Epidermal melanocyte (primary cell): Measurements from ENCODE around the gene FREY1.

Source experiments
- DNase-seq: peaks from one replicate; pipeline ENCODE4 v3.0.0; 2011; ENCODE audit warnings: low spot score; ENCODE audit not compliant: insufficient read length

The FREY1 gene

DNA sequence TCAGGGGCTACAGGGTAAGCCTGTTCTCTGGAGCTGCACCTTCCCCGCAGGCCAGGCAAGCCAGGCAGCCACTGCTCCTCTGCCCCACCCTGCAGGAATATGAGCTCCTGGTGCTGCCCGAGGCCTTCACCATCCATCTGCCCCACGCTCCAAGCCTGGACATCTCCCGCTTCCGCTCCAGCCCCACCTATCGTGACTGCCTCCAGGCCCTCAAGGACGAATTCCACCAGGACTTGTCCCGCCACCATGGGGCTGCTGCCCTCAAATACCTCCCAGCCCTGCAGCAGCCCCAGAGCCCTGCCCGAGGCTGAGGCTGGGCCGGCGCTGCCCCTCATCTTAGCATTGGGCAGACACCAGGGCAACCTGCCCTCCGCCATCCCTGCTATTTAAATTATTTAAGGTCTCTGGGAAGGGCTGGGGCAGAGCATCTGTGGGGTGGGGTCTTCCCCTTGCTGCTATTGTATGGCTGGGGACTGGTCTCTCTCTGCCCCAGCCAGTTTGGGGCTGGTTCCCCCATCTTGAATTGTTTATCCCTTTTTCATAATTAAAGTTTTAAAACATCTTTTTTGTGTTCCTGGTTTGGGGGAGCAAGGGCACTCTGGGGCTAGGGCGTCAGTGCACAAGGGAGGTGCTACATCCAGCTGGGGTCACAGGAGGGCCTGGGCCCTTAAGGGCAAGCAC lies 21.6 kb upstream of the FREY1 start:
- no peak for DNase-seq

DNA sequence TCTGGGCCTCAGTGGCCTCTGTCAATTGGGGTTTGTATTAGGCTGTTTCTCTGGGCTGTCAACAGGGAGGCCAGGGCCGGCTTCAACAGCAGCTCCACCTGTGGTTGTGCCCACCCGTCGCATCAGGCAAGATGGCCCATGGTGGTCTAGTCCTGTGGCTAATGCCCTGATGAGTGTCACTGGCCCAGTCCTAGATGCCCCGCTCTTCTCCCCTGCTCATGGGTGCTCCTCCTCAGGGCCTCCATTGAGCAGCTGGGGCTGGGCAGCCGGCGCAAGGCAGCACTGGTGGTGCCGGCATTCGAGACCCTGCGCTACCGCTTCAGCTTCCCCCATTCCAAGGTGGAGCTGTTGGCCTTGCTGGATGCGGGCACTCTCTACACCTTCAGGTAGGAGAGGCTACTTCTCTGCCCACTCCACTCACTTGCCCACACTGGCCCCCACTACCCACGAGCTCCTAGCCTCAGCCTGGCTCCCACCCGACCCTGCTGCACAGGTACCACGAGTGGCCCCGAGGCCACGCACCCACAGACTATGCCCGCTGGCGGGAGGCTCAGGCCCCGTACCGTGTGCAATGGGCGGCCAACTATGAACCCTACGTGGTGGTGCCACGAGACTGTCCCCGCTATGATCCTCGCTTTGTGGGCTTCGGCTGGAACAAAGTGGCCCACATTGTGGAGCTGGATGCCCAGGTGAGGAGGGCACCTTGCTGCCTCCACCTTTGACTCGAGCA lies 20.8 kb upstream of the FREY1 start:
- DNase-seq = no peak

DNA sequence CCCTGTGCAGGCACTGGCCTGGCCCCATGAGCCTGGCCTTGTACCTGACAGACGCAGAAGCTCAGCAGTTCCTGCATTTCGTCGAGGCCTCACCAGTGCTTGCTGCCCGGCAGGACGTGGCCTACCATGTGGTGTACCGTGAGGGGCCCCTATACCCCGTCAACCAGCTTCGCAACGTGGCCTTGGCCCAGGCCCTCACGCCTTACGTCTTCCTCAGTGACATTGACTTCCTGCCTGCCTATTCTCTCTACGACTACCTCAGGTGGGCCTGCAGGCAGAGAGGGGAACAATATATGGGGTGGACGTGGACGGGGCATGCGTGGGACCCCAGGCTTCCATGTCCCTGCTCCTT lies 20.2 kb upstream of the FREY1 start:
- no peak for DNase-seq

DNA sequence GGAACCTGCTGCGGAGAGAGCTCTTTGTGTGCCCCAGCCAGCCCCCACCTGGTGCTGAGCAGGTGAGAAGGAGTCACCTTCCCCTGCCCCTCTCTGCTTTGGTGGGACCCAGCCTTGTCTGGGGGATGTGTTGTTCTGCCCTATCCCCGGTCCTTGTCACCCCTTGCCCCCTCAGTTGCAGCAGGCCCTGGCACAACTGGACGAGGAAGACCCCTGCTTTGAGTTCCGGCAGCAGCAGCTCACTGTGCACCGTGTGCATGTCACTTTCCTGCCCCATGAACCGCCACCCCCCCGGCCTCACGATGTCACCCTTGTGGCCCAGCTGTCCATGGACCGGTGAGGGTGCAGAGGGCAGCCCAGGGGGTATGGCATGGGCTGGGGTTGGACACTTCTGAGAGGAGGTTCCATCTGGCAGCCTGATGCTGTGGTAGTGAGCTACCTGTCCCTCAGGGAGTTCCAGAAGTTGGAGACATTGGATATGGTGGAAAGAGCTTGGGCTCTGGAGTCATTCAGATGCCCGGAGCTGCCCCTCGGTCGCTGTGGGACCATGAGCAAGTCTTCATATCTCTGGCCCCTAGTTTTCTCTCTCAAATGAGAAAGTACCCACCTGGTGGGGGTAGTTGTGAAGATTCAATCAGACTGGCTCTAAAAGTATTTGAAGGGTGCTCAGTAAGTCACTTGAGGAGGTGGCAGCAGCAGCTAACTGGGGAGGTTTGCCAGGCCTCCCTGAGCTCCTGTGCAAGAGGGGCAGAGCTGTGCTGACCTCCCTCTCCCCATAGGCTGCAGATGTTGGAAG lies 19.7 kb upstream of the FREY1 start:
- DNase-seq = no peak

DNA sequence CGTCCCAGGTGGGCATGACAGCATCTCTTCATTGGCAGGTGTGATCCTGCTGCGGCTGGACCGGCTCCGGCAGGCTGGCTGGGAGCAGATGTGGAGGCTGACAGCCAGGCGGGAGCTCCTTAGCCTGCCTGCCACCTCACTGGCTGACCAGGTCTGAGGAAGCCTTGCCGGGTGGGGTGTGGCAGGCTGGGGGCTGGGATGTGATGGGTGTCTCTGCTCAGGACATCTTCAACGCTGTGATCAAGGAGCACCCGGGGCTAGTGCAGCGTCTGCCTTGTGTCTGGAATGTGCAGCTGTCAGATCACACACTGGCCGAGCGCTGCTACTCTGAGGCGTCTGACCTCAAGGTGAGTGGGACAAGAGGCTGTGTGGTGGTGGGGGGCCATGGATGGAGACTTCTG lies 18.9 kb upstream of the FREY1 start:
- no peak for DNase-seq

DNA sequence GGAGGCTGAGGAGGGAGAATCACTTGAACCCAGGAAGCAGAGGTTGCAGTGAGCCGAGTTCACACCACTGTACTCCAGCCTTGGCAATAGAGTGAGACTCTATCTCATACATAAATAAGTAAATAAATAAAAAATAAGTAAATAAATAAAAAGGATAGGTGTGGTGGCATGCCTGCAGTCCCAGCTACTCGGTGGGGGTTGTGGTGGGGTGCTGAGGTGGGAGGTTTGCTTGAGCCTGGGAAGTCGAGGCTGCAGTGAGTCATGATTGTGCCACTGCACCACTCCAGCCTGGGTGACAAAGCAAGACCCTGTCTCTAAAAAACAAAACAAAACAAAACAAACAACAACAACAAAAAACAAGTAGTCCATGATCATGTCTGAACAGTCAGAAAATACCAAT lies 18.5 kb upstream of the FREY1 start:
- no peak for DNase-seq

DNA sequence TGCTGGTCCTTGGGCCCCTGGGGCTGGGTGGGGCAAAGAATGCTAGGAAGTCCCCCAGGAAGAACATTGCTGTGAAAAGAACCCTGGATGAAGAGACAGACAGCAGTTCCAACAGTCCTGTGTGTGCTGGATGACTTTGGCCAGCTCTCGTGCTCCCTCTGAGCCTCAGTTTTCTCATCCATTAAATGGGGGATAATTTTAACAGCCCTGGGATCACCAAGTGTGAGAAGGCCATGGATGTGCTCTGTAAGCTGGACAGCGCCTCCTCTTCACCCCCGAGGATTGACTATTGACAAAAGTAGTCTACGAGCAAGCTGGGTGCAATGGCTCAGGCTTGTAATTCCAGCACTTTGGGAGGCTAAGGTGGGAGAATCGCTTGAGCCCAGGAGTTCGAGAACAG lies 17.9 kb upstream of the FREY1 start:
- DNase-seq = no peak

DNA sequence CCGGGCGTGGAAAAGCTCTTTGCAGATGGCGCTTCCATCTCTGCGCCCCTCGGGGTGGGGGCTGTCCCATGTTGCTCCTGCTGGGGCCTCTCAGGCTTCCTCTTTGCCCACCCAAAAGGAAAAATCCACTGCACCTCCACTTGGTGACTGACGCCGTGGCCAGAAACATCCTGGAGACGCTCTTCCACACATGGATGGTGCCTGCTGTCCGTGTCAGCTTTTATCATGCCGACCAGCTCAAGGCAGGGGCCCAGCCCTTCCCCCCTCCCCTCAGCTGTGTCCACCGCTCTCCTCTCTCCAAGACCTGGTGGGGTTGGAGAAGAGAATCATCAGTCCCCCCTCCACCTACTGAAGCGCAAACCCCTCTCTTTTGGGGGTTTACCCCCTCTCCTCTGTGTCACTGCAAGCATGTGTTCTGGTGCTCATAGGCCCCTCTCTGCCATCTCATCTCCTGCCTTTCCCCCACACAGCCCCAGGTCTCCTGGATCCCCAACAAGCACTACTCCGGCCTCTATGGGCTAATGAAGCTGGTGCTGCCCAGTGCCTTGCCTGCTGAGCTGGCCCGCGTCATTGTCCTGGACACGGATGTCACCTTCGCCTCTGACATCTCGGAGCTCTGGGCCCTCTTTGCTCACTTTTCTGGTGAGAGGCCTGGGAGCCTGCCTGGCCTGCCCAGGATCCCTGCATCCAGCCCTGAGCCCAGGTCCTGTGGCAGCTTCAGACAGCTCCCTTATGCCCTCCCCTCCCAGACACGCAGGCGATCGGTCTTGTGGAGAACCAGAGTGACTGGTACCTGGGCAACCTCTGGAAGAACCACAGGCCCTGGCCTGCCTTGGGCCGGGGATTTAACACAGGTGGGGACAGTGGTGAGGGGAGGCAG lies 17.2 kb upstream of the FREY1 start:
- DNase-seq = no peak

DNA sequence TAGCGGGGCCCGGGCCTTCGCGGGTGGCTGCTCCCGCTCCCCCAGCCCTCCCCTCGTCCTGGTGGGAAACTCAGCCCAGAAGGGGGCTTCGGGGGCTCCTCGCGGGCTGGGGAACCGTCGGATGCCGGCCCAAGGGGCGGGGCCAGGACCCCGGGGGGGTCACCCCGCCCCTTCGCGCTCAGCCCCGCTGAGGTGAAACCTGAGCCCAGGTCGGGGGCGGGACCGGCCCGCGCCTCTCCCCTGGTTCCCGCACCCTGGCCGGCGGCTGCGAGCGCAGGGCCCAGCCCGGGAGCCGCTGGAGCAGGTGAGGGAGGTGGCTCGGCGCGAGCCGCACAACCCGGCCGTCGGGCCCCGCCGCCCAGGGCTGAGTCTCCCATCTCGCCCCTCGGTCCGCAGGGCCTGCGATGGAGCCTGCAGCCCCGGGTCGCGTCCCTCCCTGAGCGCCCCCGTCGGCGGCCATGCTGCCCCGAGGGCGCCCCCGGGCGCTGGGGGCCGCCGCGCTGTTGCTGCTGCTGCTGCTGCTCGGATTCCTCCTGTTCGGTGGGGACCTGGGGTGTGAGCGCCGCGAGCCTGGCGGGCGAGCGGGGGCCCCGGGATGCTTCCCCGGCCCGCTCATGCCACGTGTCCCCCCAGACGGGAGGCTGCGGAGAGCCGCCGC lies 15.5 kb upstream of the FREY1 start, which contains the start of gene LARGE2:
TSS of gene LARGE2 (plus strand) at position 232 of the 658 bp plus-strand sequence. CDS start at position 459, 227 bp downstream.
- no peak for DNase-seq

DNA sequence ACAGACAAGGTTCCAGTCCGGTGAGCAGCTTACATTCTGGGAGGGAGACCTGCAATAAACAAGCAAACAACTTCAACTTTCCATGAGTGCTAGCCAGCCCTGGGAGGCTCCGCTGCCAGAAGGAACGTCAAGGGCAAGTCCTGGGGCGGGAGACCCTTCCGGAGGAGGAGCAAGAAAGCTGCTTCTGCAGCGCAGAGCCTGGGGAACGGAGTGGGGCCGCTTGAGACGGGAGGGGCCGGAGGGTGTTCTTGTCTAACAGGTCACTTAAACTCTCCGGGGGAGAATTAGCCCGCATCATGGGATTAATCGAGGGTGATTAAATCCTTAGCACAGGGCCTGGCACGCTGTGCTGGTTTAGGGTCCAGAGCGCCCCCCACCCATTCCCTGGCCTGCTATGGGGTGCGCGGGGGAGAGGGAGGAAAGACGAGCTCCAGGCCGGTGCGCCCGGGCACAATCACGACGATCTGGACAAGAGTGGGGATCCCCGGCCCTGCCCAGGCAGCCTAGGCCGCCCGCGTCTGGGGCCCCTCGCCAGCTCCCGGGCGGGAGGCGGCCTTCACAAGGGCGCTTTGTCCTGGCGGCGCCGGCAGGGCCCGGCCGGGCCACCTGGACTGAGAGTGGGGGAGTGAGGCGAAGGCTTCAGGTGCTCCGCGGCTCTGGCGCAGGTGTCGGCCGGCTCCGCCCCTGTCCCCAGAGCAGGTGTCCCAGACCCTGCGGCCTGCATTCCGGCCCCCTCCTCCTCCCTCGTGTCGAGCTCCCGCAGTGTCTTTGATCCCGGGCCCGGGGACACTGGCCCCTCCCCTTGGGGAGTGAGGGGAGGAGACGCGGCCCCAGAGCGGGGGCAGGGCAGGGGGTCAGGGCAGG lies 14.7 kb upstream of the FREY1 start:
- DNase-seq = no peak

DNA sequence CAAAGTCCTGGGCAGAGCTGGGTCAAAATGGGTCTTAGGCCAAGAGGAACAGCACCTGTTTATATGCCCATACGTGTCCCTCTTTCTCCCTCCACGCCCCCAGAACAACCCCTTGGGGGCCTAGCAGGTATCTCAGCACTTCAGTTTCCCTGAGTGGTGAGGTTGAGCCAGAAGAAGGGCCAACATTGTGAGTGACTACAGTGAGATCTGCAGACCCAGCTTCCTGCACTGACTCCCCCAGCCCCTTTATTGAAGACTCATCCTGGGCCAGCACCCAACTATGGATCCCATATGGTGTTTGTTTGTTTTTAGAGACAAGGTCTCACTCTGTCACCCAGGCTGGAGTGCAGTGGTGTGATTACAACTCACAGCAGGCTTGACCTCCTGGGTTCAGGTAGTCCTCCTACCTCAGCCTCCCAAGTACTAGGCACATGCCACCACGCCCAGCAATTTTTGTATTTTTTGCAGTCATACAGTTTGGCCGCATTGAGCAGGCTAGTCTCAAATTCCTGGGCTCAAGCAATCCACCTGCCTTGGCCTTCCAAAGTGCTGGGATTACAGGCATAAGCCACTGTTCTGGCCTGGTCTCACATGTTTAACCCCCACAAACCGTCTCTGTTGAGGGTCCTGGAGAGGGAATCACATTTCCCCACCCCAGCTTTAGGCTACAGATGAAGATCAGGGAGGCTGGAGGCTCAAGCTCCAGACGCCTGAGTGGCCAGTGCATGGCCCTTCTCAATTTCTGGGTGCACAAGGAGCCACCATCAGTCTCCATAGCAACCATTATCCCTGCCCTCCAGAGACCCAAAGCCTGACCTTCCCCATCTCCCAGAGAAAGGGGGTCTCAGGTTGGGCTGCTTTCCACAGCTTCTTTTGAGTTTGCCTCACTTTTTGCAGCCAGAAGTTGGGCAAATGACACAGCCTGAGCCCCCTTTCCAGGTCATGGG lies 13.7 kb upstream of the FREY1 start:
- DNase-seq = no peak

DNA sequence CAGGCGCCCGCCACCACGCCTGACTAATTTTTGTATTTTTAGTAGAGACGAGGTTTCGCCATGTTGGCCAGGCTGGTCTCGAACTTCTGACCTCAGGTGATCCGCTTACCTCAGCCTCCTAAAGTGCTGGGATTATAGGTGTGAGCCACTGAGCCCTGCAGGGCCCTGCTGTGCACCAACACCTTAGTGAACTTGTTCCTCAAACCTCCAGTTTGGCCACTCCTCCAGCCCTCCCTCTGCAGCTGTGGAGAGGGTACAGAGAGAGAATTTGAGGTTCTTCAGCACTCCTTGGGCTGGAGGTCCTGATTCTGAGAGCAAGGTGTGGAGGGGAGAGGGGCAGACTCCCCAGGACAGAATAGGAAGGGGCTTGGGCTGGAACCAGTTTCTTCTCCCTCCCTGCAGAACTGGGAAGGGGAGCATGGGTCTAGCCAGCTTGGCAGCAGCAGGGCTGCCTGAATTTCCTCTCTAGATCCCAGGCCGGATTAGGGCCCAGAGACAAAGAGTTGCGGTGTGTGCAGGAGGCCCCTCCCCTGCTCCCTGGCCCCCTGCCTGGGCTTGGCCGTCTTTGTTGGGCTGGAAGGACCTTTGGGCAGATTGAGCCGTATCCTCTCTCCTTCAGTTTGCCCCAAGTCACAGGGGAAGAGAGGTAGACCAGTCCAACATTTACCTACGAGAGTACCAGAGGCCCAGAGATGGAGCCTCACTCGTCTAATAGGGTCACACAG lies 12.9 kb upstream of the FREY1 start:
- no peak for DNase-seq

DNA sequence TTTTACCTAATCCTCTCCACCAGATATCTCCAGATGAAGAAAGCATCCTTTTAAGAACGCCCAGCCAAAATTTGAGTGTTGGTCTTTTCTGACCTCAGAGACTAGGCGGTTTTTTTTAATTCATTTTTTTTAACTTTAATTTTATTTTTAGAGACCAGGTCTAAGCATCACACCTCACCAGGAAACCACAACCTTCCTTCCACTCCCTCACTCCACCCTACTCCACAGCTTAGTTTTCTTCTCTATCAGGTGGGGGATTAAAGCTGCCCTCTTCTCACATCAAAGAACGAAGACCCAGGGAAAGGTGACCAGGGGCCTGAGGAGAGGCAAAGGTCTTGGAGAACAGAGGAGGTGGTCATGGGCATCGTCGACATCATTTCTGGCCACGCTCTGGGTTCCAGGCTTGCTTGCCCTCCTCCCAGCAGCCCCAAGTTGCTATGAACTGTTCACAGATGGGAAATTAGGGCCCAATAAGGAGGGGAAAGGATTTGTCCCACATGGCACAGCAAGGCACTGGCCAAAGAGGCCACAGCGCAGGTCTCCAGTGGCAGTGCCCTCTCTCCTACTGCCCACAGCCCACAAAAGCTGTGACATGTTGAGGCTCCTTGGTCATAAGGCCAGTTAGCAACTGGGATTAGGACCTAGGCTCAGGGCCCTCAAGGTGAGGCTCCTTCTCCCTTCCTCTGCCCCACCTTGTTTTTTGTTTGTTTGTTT lies 12.0 kb upstream of the FREY1 start:
- no peak for DNase-seq

DNA sequence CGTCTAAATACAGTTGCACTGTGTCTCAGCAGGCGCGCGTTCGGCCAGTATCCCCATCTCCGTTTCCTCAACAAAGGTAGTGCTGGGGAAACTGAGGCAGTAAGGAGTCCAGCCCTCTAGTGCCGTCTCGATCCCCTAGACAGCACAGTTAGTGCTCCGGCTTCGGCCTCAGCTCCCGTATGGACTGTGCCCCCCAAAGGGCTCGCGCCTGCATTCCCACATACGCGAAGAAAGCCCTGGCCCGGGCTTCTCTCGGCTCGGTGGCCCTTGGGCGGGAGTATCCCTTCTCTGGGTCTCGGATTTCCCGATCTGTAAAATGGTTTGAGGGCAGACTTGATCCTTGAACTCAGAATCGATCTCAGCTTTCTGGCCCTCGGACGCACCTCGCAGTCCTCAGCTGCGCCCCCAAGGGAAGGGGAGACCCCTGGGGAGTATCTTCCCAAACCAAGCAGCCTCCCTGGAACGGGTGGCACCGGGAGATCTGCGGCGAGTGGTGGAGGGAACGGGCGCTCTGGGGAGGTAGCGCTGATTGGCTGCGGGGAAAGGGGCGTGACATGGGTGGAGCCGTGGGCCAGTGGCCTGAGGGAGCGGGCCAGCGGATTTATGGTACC lies 11.4 kb upstream of the FREY1 start:
- peak; percentile 97 for DNase-seq

DNA sequence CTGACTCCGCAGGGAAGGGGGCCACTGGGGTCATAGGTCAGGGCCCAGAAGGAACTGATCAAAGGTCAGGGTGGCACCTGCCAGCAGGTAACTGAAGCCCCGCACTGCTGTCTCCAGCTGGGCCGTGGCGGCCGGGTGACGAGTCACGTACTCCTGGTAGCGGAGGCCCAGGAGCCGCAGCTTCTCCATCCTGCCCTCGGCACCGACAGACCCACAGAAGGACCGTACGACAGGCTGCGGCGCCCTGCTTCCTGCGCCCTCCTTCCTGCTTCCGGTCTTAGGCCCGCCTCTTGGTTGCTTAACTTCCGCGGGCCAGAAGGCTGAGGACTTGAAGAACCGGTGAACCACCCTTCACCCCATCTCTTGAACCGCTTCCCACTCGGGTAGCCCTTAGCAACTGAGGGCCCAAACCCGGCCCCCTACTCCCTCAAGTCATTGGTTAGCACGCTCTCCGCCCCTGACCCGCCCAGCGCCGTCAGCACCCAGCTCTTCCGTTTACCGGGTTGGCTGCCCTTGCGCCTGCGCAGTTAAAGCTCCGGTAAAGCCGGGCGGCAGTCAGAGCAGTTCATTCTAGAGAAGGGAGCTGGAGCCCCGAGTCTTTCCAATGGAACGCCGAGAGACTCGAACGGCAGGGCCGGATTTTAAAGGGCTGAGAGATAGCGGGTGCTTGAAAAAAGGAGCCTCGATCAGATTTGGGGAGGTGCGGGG lies 10.7 kb upstream of the FREY1 start, which contains the start of gene PEX16:
TSS of gene PEX16 (minus strand) at position 255 of the 708 bp plus-strand sequence. CDS start at position 189, 66 bp downstream.
- DNase-seq = peak; percentile 99

DNA sequence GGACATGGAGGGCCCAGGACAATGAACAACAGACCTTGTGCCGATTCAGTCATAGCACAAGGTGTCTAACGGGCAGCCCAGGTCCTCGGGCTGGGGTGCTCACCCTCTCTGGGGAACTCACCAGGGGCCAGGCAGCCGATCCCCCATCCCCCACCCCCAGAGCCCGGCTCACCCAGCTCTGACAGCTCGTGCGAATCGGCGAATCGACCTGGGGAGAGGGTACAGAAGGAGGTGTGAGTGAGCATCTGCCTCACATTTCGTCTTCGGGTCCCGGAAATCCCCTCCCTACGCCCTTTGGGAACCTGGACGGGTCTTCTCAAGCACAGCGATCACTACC lies 10.2 kb upstream of the FREY1 start:
- no peak for DNase-seq
